NB4 (cell line): ENCODE results near the gene POLR1C.

Source experiments
- CTCF ChIP-seq: IDR thresholded peaks from one replicate; pipeline ENCODE4 v1.5.1; 2012; ENCODE audit warnings: low read depth, low read length
- MAX ChIP-seq: IDR thresholded peaks from 2 replicates; pipeline ENCODE4 v1.6.1; 2011; ENCODE audit warnings: low read depth, low read length
- MYC ChIP-seq: IDR thresholded peaks from 2 replicates; pipeline ENCODE4 v1.6.1; 2011; ENCODE audit warnings: low read depth, low read length
- POLR2A ChIP-seq: IDR thresholded peaks from 2 replicates; pipeline ENCODE4 v1.6.1; 2011; ENCODE audit warnings: mild to moderate bottlenecking; ENCODE audit not compliant: insufficient read length; ENCODE audit errors: extremely low read depth

- TF ChIP-seq CTCF (no peak), MAX (no peak), POLR2A (no peak), MYC (no peak)
These were observed 557 bp upstream of the POLR1C start for GRCh38 chr6:43516367-43516696.
